GM23338 (cell line): ENCODE results near the gene KIF5A. TPM values are rescaled to one million over a fixed set of nuclear protein-coding genes. Genes with fewer than 3 reads are reported as not detected.

ENCODE experiments used
- ATAC-seq: fragments of 200-7000 bp; cut with Tn5 transposase; 3 replicates; pipeline ENCODE4 v1.9.1; 2020
- DNase-seq: peaks from one replicate; pipeline ENCODE4 v3.0.0-alpha.2; 2015; ENCODE audit warnings: low spot score
- H2AFZ ChIP-seq: fragments of 200-600 bp; sonication (generic); 2 replicates; pipeline ENCODE4 v1.8.0; 2016; ENCODE audit warnings: antibody characterized with exemption, mild to moderate bottlenecking, moderate library complexity
- H3F3A ChIP-seq: fragments of 200-600 bp; sonication (generic); replicated peaks from 2 replicates; pipeline ENCODE4 v1.8.0; 2017; ENCODE audit warnings: antibody characterized with exemption, mixed run types, low read depth
- H3K27ac ChIP-seq: fragments of 200-600 bp; sonication (generic); 2 replicates; pipeline ENCODE4 v1.6.1; 2016; ENCODE audit warnings: low read depth
- H3K27me3 ChIP-seq: fragments of 200-600 bp; sonication (generic); 2 replicates; pipeline ENCODE4 v1.8.0; 2016; ENCODE audit warnings: mild to moderate bottlenecking, mixed run types, moderate library complexity; ENCODE audit not compliant: insufficient read depth
- H3K36me3 ChIP-seq: fragments of 200-600 bp; sonication (generic); 2 replicates; pipeline ENCODE4 v1.8.0; 2016; ENCODE audit warnings: mild to moderate bottlenecking; ENCODE audit not compliant: insufficient read depth
- H3K4me1 ChIP-seq: fragments of 200-600 bp; sonication (generic); 2 replicates; pipeline ENCODE4 v1.8.0; 2016; ENCODE audit warnings: mild to moderate bottlenecking, moderate library complexity; ENCODE audit not compliant: insufficient read depth
- H3K4me2 ChIP-seq: fragments of 200-600 bp; sonication (generic); 2 replicates; pipeline ENCODE4 v1.7.1; 2017; ENCODE audit warnings: mixed run types
- H3K4me3 ChIP-seq: fragments of 200-600 bp; sonication (generic); 2 replicates; pipeline ENCODE4 v1.6.1; 2016; ENCODE audit warnings: mixed run types
- H3K79me2 ChIP-seq: fragments of 200-600 bp; sonication (generic); replicated peaks from 2 replicates; pipeline ENCODE4 v1.8.0; 2017; ENCODE audit warnings: mild to moderate bottlenecking; ENCODE audit not compliant: insufficient read depth
- H3K9me2 ChIP-seq: fragments of 200-600 bp; sonication (generic); 2 replicates; pipeline ENCODE4 v1.8.0; 2017; ENCODE audit not compliant: insufficient read depth
- H4K20me1 ChIP-seq: fragments of 200-600 bp; sonication (generic); replicated peaks from 2 replicates; pipeline ENCODE4 v1.8.0; 2017; ENCODE audit warnings: mild to moderate bottlenecking; ENCODE audit not compliant: insufficient read depth
- H3K27ac Mint-ChIP-seq: 2 replicates; pipeline ENCODE4 v1.8.0; 2020; ENCODE audit warnings: inconsistent platforms, mild to moderate bottlenecking, moderate library complexity, mixed read lengths
- H3K27me3 Mint-ChIP-seq: 3 replicates; pipeline ENCODE4 v1.8.0; 2022; ENCODE audit warnings: low read depth, mild to moderate bottlenecking, moderate library complexity, mixed read lengths, inconsistent platforms; ENCODE audit not compliant: insufficient read depth, poor library complexity
- H3K36me3 Mint-ChIP-seq: 3 replicates; pipeline ENCODE4 v1.8.0; 2021; ENCODE audit warnings: low read depth, mild to moderate bottlenecking, inconsistent platforms, moderate library complexity, mixed read lengths
- H3K4me1 Mint-ChIP-seq: 3 replicates; pipeline ENCODE4 v1.8.0; 2020; ENCODE audit warnings: mild to moderate bottlenecking, inconsistent platforms, mixed read lengths
- H3K4me3 Mint-ChIP-seq: 3 replicates; pipeline ENCODE4 v1.8.0; 2021; ENCODE audit warnings: moderate library complexity, mild to moderate bottlenecking, inconsistent platforms, mixed read lengths
- H3K9me3 Mint-ChIP-seq: 3 replicates; pipeline ENCODE4 v1.8.0; 2020; ENCODE audit warnings: moderate library complexity, mild to moderate bottlenecking, inconsistent platforms, mixed read lengths
- CREB1 ChIP-seq: fragments of 250-450 bp; sonication (Bioruptor Pico); IDR thresholded peaks from 2 replicates; pipeline ENCODE4 v1.5.0; 2020; ENCODE audit warnings: low read depth, mild to moderate bottlenecking, moderate library complexity
- CTCF ChIP-seq, 2 experiments: fragments of 200-600 bp in 1 of 2; sonication (generic) in 1 of 2; conservative IDR thresholded peaks; 2 replicates each; pipeline versions ENCODE4 v1.5.1 to v1.6.1; 2016 to 2017; ENCODE audit warnings: antibody characterized with exemption in 2 of 2, low read depth in 2 of 2, mild to moderate bottlenecking in 2 of 2, moderate library complexity in 1 of 2
- ETS1 ChIP-seq: IDR thresholded peaks from 2 replicates; pipeline ENCODE4 v1.6.1; 2016; ENCODE audit warnings: antibody characterized with exemption
- EZH2 ChIP-seq: fragments of 200-600 bp; sonication (generic); IDR thresholded peaks from one replicate; pipeline ENCODE4 v1.8.0; 2017; ENCODE audit warnings: antibody characterized with exemption, mild to moderate bottlenecking, low read depth; ENCODE audit not compliant: unreplicated experiment
- EZH2phosphoT487 ChIP-seq: fragments of 200-600 bp; sonication (generic); IDR thresholded peaks from one replicate; pipeline ENCODE4 v1.8.1; 2018; ENCODE audit warnings: antibody characterized with exemption; ENCODE audit not compliant: unreplicated experiment
- JUNB ChIP-seq: IDR thresholded peaks from one replicate; pipeline ENCODE4 v1.6.1; 2016; ENCODE audit warnings: antibody characterized with exemption; ENCODE audit not compliant: unreplicated experiment
- POLR2AphosphoS5 ChIP-seq: IDR thresholded peaks from 2 replicates; pipeline ENCODE4 v1.6.1; 2016; ENCODE audit warnings: antibody characterized with exemption, low read depth
- REST ChIP-seq: IDR thresholded peaks from one replicate; pipeline ENCODE4 v1.6.1; 2018; ENCODE audit warnings: antibody characterized with exemption; ENCODE audit not compliant: unreplicated experiment
- STAT1 ChIP-seq: IDR thresholded peaks from one replicate; pipeline ENCODE4 v1.6.1; 2016; ENCODE audit warnings: antibody characterized with exemption; ENCODE audit not compliant: unreplicated experiment
- ZNF114 ChIP-seq: fragments of 250-450 bp; sonication (Bioruptor Pico); IDR thresholded peaks from 2 replicates; pipeline ENCODE4 v1.5.0; 2020; ENCODE audit warnings: mild to moderate bottlenecking, moderate library complexity
- ZNF462 ChIP-seq: fragments of 250-450 bp; sonication (Bioruptor Pico); IDR thresholded peaks from 2 replicates; pipeline ENCODE4 v1.5.0; 2020; ENCODE audit warnings: mild to moderate bottlenecking, moderate library complexity
- polyA plus RNA-seq: library from polyadenylated mRNA; unstranded; fragments of >200 nt; fragmentation: Nextera tagmentation; extraction: Ambion mirVana; gene quantifications from 2 replicates; pipeline ENCODE4 v1.2.1, GENCODE V29; 2016
- total RNA-seq: library from RNA; depleted of rRNA; stranded (reverse); fragments of >200 nt; shearing (Covaris generic); gene quantifications from 2 replicates; pipeline ENCODE4 v1.2.3, GENCODE V29; 2014

KIF5A gene
- total and polyA plus RNA-seq, 2 experiments from 2014 or later: 11.1 to 21.3 TPM

- Histone ChIP-seq H2AFZ (peak overlapping the region; percentile 97), H3K79me2 (peaks cover 7% of the 10 kb centered on the region), H3K27me3 (peaks cover 64% of the 10 kb centered on the region), H3K4me3 (peak overlapping the region; percentile 86), H3K4me1 (peaks cover 33% of the 10 kb centered on the region), H3K9me2 (no peaks in the 10 kb centered on the region), H3K27ac (no peak overlapping the region), H3K36me3 (peaks cover 4% of the 10 kb centered on the region; the same call in 1 of the 2 replicates), H3F3A (peaks cover 6% of the 10 kb centered on the region; the same call in 1 of the 2 replicates), H3K4me2 (peak overlapping the region; percentile 97), H4K20me1 (no peaks in the 10 kb centered on the region; the same call in 1 of the 2 replicates)
- Mint-ChIP-seq H3K27ac (no peak overlapping the region), H3K9me3 (no peaks in the 10 kb centered on the region), H3K4me3 (peak overlapping the region; percentile 88), H3K27me3 (peaks cover 58% of the 10 kb centered on the region), H3K4me1 (peaks cover 49% of the 10 kb centered on the region), H3K36me3 (peaks cover 27% of the 10 kb centered on the region)
- ATAC-seq: peak; percentile 15
- peak; percentile 51 for DNase-seq
- TF ChIP-seq JUNB (no peak), POLR2AphosphoS5 (no peak; the same call in 1 of the 2 replicates), ZNF114 (CRISPR knock-in tag) (no peak), EZH2 (no peak), CREB1 (CRISPR knock-in tag) (no peak), REST (no peak), ZNF462 (CRISPR knock-in tag) (no peak), STAT1 (no peak), ETS1 (no peak), EZH2phosphoT487 (no peak), CTCF (conservative IDR thresholded peaks at IDR 0.05; ENCODE audit: low read depth in 2 of 2) (no peak)
These were observed 60.8 kb downstream of the KIF5A start for GRCh38 chr12:57610554-57611107.
